GM18519 (cell line): ENCODE results near the gene EOGT.

Source experiments
- ATAC-seq: cut with Tn5 transposase; IDR thresholded peaks from one replicate; pipeline ENCODE4 v1.9.1; 2021; ENCODE audit warnings: mild to moderate bottlenecking, moderate library complexity; ENCODE audit not compliant: unreplicated experiment, low FRiP score

EOGT gene

GRCh38 chr3:69009559-69010410 is 3.7 kb downstream of the EOGT start:
- ATAC-seq, result no peak

GRCh38 chr3:69008980-69009379 is 4.5 kb downstream of the EOGT start:
- no peak for ATAC-seq

GRCh38 chr3:69005791-69006482 is 7.5 kb downstream of the EOGT start:
- ATAC-seq, result no peak

DNA sequence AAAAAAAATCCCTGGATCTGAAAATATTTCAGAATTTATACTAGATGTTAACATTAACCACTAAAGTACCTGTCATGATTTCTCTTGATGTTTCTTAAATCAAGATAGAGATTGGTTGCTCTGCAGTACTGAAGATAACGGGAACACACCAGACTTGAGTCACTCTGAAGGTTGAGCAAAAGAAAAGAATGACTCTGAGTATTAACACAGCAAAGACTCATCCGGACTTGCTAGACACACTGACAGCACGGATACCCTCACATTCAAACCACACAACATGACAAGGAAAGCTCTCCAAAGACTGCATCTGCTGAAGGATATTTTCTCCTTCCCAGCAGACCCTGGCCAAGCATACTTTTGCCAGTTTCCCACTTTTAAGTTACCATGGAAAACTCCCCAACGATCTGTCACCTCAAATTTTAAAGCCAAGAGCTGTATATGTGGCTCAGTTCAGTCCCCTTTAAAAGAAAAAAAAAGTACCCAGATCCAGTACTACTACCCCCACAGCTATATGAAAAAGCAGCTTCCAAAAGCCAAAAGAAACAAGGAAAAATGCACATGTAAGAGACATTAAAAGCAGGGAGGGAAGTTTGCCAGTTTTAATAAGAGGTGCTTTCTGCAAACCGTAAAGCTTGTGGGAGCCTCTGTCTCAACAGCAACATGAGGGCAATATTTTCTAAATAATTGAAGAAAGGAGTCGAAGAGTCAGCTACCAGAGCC is 8.3 kb downstream of the EOGT start:
- ATAC-seq, result no peak

GRCh38 chr3:69004138-69004537 is 9.3 kb downstream of the EOGT start:
- no peak for ATAC-seq

- no peak for ATAC-seq
Observed at GRCh38 chr3:68999605-69000004, 13.9 kb downstream of the EOGT start.

- no peak for ATAC-seq
Observed at GRCh38 chr3:68999158-68999557, 14.3 kb downstream of the EOGT start.

DNA sequence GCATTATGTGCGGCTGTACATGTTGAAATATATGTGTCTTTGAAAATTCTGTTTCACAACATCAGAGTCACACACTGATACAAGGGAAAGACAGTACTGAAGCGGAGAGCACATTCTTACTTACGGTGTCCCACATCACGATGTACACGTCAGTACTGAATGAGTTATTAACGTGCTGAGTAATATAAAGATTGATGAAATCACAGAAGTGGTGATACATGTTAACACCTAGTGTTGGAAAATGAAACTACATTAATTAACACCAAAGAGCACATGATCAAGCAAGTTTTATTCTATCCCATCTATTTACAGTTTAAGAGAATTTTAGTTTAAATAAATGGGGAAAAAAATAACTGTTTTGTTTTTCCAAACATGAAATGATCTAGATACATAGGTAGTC is 15.6 kb downstream of the EOGT start:
- no peak for ATAC-seq

DNA sequence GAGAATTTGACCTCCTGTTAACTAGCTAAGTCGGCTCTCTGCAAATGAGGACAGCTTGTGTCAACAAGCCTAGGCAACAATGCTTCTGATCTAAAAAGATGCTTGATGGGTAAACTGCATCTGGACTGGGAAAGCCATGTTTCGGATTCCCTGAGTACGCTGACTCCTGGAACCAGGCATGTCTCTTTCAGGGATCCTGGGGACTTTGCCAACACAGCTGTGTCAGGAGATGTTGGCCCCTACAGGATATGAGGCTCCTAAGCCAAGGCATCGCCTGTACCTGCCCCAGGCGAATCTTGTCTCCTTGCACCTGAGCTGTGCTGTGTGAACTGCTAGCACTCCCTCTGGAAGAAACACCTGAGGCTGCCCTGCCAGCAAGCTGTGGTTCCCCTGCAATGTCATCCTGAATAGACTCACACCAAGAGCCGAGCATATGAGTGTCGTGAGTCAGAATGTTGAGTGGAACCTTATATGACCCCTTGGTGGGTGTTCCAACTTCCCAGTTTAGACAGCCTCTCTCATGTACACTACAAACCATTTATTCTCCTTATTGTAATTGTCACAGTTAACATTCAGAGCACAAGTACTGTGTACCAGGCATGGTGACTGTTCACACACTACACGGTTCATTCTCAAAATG is 17.0 kb downstream of the EOGT start:
- no peak for ATAC-seq

DNA sequence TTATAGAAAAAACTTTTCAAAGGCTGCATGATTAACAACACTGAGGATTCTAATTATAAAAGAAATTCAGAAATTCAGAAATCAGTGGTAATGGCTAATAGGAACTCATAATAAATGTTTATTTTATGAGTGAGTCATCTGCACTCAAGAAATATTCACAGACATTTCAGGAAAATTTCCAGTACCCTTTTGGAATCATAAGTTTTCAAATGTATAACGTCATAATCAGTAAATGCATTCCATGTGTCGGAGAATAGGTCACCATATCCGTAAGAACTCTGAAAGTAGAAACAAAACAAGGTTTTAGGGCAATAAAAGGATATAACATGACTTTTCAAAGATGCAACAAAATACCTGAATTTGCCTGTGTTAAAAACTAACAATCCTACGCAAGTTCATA is 24.7 kb downstream of the EOGT start:
- no peak for ATAC-seq

- ATAC-seq, result no peak
Observed at GRCh38 chr3:68987322-68987721, 26.2 kb downstream of the EOGT start.

GRCh38 chr3:68986496-68987208 is 26.8 kb downstream of the EOGT start:
- no peak for ATAC-seq

GRCh38 chr3:68985146-68985790 is 28.2 kb downstream of the EOGT start:
- ATAC-seq, result no peak

DNA sequence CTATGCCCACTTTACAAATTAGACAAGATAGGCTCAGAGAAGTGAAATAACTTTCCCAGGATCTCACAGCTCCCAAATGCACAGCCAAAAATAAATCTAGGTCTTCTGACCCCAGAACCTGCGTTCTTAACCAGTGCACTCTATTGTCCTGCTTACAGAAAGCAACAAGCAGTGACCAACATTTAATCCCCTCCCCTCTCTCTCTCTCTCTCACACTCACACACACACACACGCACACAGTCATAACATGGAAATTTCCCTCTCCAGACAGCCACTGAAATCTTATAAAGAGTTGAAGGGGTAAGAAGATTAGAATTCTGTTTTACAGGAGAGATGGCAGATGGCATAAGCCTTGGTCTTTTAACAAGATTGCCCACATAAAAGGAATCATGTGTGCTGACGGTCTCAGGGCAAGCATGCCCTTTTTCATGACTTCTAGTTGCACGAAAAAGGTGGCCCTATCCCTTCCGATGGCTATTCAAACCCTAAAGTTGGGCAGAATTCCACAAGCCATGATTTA is 29.4 kb downstream of the EOGT start:
- no peak for ATAC-seq

DNA sequence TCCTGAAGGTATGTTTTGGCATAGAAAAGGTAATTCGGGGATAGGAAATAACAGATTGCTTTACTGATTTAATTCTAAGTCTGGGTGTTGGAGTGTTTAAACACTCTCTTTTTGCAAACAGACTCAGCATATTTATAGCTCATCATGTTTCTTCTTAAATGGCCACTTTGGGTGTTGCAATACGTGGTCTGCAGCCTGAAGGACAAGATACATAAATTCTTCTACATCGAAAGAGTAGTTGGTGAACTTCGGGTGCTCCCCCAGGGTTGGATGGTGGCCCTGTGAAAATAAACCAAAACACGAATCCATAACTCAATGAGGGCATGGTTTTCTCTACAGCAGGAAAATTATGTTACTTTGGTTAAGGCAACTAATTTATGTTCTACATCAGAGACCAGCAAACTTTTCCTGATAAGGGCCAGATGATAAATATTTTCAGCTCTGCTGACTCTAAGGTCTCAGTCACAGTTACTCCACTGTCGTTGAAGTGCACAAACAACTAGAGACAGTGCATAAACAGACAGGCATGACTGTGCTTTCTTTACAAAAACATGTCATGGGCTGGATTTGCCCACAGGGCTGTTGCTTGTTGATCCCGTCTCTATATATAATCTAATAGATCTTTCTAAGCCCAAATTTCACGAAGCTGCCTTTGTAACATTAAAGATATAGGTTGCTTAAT is 35.9 kb downstream of the EOGT start:
- no peak for ATAC-seq

DNA sequence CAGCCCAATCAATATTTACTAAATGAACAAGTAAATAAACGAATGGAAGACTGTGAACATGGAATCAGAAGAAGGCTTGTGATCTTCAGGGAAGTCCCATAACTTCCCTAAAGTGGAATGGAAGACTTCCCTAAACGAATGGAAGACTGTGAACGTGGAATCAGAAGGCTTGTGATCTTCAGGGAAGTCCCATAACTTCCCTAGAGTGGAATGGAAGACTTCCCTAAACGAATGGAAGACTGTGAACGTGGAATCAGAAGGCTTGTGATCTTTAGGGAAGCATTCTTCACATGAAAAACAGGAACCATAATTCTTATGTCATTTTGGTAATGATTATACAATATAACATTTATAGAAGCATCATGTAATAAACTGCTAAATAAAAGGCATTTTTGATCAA is 38.8 kb downstream of the EOGT start:
- no peak for ATAC-seq

DNA sequence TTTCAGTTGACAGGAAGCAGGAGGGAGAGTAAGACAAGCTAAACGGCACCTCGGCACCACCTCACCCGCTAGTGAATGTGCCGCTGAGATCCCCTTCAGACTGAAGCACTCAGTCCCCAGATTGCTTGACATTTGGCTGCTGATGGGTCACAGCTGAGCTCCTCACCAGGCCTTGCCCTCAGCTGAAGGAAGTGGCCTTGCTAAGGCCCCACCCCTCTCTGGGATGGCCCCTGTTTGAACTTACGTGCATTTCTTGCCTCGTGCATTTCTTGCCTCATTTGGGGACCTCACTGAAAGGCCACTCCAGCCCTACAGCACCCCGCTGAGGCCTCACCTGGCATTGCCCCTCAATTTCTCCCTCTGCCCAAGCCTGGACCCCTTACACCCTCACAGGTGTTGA is 39.8 kb downstream of the EOGT start:
- no peak for ATAC-seq

DNA sequence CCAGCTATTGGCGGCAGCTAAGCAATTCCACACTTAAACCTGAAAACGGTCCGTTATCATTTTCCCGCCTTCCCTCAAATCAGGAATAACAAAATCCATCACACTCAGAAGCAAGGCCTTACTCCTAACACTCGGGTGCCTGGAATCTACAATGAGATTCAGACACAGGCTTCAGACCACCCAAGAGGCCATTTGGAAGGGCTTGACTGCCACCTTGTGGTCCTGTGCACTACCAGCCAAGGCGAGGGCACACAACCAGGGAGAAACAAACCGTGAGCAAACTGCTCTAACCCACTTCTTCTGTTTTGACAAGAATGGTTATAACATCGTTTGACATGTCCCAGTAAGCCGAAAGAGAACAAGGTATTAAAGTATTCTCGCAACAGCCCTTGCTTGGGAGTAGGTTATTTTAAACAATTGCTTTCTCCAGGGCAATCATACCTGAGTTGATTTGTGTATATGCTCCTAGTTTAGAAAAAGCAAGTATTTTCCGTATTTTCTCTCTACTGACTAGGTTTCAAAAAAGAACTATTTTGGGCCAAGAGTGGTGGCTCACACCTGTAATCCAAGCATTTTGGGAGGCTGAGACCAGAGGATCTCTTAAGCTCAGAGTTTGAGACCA is 41.0 kb downstream of the EOGT start:
- ATAC-seq, result peak; percentile 96

- ATAC-seq, result no peak
Observed at GRCh38 chr3:68964694-68965093, 48.8 kb downstream of the EOGT start.
